SK-N-SH (cell line): Measurements from ENCODE around the gene RARB. TPM values are rescaled to one million over a fixed set of nuclear protein-coding genes. Genes with fewer than 3 reads are reported as not detected.
A peak's percentile ranks its signal among the peaks of the same experiment; 100 is the strongest.

Experiments
- CTCF ChIA-PET: fragments of 300-600, 350-600 bp; formaldehyde crosslinking; extraction: SDS; loops from one replicate; lab custom pipeline; 2021; lab: Yijun Ruan, JAX
- POLR2A ChIA-PET: fragments of 350-600 bp; sonication (Branson Sonifier 250); formaldehyde crosslinking; extraction: SDS; loops from one replicate; lab custom pipeline; 2020; ENCODE audit warnings: antibody characterized with exemption, inconsistent platforms; lab: Yijun Ruan, JAX
- DNase-seq: peaks from one replicate; pipeline ENCODE4 v3.0.0; 2012
- H2AFZ ChIP-seq: fragments of 200-600 bp; sonication (generic); 2 replicates; pipeline ENCODE4 v1.8.1; 2016; ENCODE audit warnings: antibody characterized with exemption, mild to moderate bottlenecking, low read depth
- H3F3A ChIP-seq: fragments of 200-600 bp; sonication (generic); replicated peaks from 2 replicates; pipeline ENCODE3; 2016; ENCODE audit warnings: antibody characterized with exemption, mild to moderate bottlenecking; ENCODE audit not compliant: insufficient read depth
- H3K27ac ChIP-seq, 2 experiments: fragments of 200-500 bp in 1 of 2; fragments of 200-600 bp in 1 of 2; sonication (Bioruptor generic) in 1 of 2; sonication (generic), shearing (Covaris generic) in 1 of 2; 2 replicates each; pipeline versions ENCODE4 v1.5.1 to v1.6.1; 2014 to 2016; ENCODE audit warnings: low read depth in 2 of 2, inconsistent platforms in 1 of 2, low read length in 1 of 2, mild to moderate bottlenecking in 1 of 2, mixed read lengths in 1 of 2
- H3K27me3 ChIP-seq: fragments of 200-600 bp; sonication (generic), shearing (Covaris generic); 2 replicates; pipeline ENCODE4 v1.6.1; 2016; ENCODE audit warnings: mixed run types; ENCODE audit not compliant: insufficient read depth
- H3K36me3 ChIP-seq, 2 experiments: fragments of 200-500 bp in 1 of 2; fragments of 200-600 bp in 1 of 2; sonication (Bioruptor generic) in 1 of 2; sonication (generic) in 1 of 2; replicated peaks in 1 of 2; 2 replicates each; pipeline versions ENCODE3 to v1.5.1; 2014 to 2016; ENCODE audit warnings: low read length in 1 of 2, mild to moderate bottlenecking in 1 of 2; ENCODE audit not compliant: insufficient read depth in 2 of 2, control insufficient read depth in 1 of 2
- H3K4me1 ChIP-seq, 2 experiments: fragments of 200-500 bp in 1 of 2; fragments of 200-600 bp in 1 of 2; sonication (Bioruptor generic) in 1 of 2; sonication (generic), shearing (Covaris generic) in 1 of 2; 2 replicates each; pipeline versions ENCODE4 v1.5.1 to v1.6.1; 2014 to 2016; ENCODE audit warnings: low read depth in 1 of 2, low read length in 1 of 2, mixed run types in 1 of 2; ENCODE audit not compliant: insufficient read depth in 2 of 2, control insufficient read depth in 1 of 2
- H3K4me2 ChIP-seq: fragments of 200-600 bp; sonication (generic), shearing (Covaris generic); 2 replicates; pipeline ENCODE4 v1.6.1; 2017; ENCODE audit warnings: mixed run types
- H3K4me3 ChIP-seq, 2 experiments: fragments of 200-500 bp in 1 of 2; fragments of 200-600 bp in 1 of 2; sonication (Bioruptor generic) in 1 of 2; sonication (generic), shearing (Covaris generic) in 1 of 2; 2 replicates each; pipeline versions ENCODE4 v1.5.1 to v1.8.1; 2014 to 2016; ENCODE audit warnings: low read depth in 2 of 2, inconsistent platforms in 1 of 2, low read length in 1 of 2, mild to moderate bottlenecking in 1 of 2, mixed read lengths in 1 of 2, moderate library complexity in 1 of 2
- H3K79me2 ChIP-seq: fragments of 200-600 bp; sonication (generic); 2 replicates; pipeline ENCODE4 v1.8.1; 2017; ENCODE audit warnings: mild to moderate bottlenecking; ENCODE audit not compliant: insufficient read depth
- H3K9ac ChIP-seq: fragments of 200-600 bp; sonication (generic); 2 replicates; pipeline ENCODE4 v1.6.1; 2017; ENCODE audit warnings: mixed run types
- H3K9me2 ChIP-seq: fragments of 200-600 bp; sonication (generic); 2 replicates; pipeline ENCODE4 v1.6.1; 2017; ENCODE audit warnings: mixed run types
- H3K9me3 ChIP-seq: fragments of 200-600 bp; sonication (generic); 2 replicates; pipeline ENCODE4 v1.6.1; 2017; ENCODE audit warnings: mixed run types, mild to moderate bottlenecking, moderate library complexity
- H4K20me1 ChIP-seq: fragments of 200-600 bp; sonication (generic); 2 replicates; pipeline ENCODE4 v1.6.1; 2017; ENCODE audit warnings: mild to moderate bottlenecking, mixed run types; ENCODE audit not compliant: insufficient read depth
- EP300 ChIP-seq, 2 experiments: IDR thresholded peaks; 2 replicates each; pipeline versions ENCODE4 v1.4.0 to v1.6.1; 2012; ENCODE audit warnings: borderline replicate concordance in 1 of 2, low read depth in 1 of 2, low read length in 1 of 2
- GABPA ChIP-seq: IDR thresholded peaks from 2 replicates; pipeline ENCODE4 v1.4.0; 2012; ENCODE audit warnings: low read depth, mild to moderate bottlenecking
- NRF1 ChIP-seq: IDR thresholded peaks from 2 replicates; pipeline ENCODE4 v1.6.1; 2012; ENCODE audit warnings: low read depth, mild to moderate bottlenecking, low read length
- RAD21 ChIP-seq: IDR thresholded peaks from 2 replicates; pipeline ENCODE4 v1.6.1; 2012; ENCODE audit warnings: mild to moderate bottlenecking, low read length
- RFX5 ChIP-seq: IDR thresholded peaks from 2 replicates; pipeline ENCODE4 v1.6.1; 2012; ENCODE audit warnings: mild to moderate bottlenecking, improper control_type of control experiment, low read length
- RXRA ChIP-seq: IDR thresholded peaks from 2 replicates; pipeline ENCODE4 v1.4.0; 2012; ENCODE audit warnings: low read depth, mild to moderate bottlenecking, borderline replicate concordance
- SMC3 ChIP-seq: IDR thresholded peaks from 2 replicates; pipeline ENCODE4 v1.6.1; 2012; ENCODE audit warnings: low read depth, low read length, improper control_type of control experiment
- TAF1 ChIP-seq: IDR thresholded peaks from 2 replicates; pipeline ENCODE4 v1.6.1; 2012; ENCODE audit warnings: low read depth, mild to moderate bottlenecking, low read length, moderate library complexity, borderline replicate concordance
- TCF12 ChIP-seq: IDR thresholded peaks from 2 replicates; pipeline ENCODE4 v1.4.0; 2012
- TEAD4 ChIP-seq: IDR thresholded peaks from 2 replicates; pipeline ENCODE4 v1.4.0; 2012; ENCODE audit warnings: mild to moderate bottlenecking, borderline replicate concordance; ENCODE audit not compliant: insufficient read depth
- WGBS: methylation state at CpG from one replicate; pipeline ENCODE4 v1.1.6; 2017; ENCODE audit warnings: low lambda C conversion rate; 5-methylcytosine and 5-hydroxymethylcytosine counted together
- polyA plus RNA-seq, 3 experiments: library from polyadenylated mRNA; depleted of rRNA; stranded (reverse); fragments of >200 nt; gene quantifications; 2 replicates each; pipeline ENCODE4 v1.2.3, GENCODE V29; 2012
- TF ChIP-seq, protein P1 (sequence below): IDR thresholded peaks from 2 replicates; pipeline ENCODE4 v1.6.1; 2012; ENCODE audit warnings: mild to moderate bottlenecking, low read depth, low read length, moderate library complexity
- TF ChIP-seq, protein P2 (sequence below): fragments of 200-600 bp; sonication (generic); IDR thresholded peaks from 2 replicates; pipeline ENCODE4 v1.6.1; 2017; ENCODE audit warnings: antibody characterized with exemption, mild to moderate bottlenecking, moderate library complexity
- TF ChIP-seq, protein P3 (sequence below): fragments of 150-350 bp; IDR thresholded peaks from 2 replicates; pipeline ENCODE4 v1.6.1; 2016; ENCODE audit warnings: mild to moderate bottlenecking, low read depth, low read length

RARB gene
- polyA plus RNA-seq, 1 of the 3 experiments (the other 2 are of a cell fraction): 10.7 TPM

DNA sequence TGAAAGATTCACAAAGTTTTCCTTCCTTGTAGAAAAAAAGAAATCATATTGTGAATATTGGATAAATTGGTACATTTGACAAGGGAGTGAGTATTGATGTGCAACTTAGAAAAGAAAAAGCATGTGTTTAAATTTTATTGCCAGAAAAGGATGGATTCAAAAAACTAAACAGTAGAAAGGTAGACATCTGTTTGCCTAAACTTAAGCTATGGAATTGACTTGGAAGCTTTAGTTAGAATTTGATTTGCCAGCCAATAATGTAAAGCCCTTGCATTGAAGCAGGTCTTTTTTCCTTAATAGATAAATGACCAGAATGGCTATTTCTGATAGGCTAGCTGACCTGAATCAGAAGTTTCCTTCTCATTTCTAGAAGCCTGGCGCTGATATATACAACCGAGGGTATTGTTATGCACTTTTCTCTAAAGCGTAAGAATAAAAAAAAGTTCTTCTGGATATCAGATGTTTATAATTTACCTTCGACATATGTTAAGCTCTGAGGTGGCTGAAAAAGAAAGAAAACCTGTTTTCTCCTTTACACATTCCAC, 4.2 kb downstream of the RARB start (continued):
- TF ChIP-seq, protein P1, sequence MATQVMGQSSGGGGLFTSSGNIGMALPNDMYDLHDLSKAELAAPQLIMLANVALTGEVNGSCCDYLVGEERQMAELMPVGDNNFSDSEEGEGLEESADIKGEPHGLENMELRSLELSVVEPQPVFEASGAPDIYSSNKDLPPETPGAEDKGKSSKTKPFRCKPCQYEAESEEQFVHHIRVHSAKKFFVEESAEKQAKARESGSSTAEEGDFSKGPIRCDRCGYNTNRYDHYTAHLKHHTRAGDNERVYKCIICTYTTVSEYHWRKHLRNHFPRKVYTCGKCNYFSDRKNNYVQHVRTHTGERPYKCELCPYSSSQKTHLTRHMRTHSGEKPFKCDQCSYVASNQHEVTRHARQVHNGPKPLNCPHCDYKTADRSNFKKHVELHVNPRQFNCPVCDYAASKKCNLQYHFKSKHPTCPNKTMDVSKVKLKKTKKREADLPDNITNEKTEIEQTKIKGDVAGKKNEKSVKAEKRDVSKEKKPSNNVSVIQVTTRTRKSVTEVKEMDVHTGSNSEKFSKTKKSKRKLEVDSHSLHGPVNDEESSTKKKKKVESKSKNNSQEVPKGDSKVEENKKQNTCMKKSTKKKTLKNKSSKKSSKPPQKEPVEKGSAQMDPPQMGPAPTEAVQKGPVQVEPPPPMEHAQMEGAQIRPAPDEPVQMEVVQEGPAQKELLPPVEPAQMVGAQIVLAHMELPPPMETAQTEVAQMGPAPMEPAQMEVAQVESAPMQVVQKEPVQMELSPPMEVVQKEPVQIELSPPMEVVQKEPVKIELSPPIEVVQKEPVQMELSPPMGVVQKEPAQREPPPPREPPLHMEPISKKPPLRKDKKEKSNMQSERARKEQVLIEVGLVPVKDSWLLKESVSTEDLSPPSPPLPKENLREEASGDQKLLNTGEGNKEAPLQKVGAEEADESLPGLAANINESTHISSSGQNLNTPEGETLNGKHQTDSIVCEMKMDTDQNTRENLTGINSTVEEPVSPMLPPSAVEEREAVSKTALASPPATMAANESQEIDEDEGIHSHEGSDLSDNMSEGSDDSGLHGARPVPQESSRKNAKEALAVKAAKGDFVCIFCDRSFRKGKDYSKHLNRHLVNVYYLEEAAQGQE: no peak
- TF ChIP-seq TAF1: no peak
- TF ChIP-seq RAD21: no peak
- no peak for TF ChIP-seq TCF12
- TF ChIP-seq TEAD4: no peak
- TF ChIP-seq, protein P2, sequence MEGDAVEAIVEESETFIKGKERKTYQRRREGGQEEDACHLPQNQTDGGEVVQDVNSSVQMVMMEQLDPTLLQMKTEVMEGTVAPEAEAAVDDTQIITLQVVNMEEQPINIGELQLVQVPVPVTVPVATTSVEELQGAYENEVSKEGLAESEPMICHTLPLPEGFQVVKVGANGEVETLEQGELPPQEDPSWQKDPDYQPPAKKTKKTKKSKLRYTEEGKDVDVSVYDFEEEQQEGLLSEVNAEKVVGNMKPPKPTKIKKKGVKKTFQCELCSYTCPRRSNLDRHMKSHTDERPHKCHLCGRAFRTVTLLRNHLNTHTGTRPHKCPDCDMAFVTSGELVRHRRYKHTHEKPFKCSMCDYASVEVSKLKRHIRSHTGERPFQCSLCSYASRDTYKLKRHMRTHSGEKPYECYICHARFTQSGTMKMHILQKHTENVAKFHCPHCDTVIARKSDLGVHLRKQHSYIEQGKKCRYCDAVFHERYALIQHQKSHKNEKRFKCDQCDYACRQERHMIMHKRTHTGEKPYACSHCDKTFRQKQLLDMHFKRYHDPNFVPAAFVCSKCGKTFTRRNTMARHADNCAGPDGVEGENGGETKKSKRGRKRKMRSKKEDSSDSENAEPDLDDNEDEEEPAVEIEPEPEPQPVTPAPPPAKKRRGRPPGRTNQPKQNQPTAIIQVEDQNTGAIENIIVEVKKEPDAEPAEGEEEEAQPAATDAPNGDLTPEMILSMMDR: no peak
- TF ChIP-seq EP300 (IDR thresholded peaks at IDR 0.05; ENCODE audit: borderline replicate concordance in 1 of 2, low read depth in 1 of 2, low read length in 1 of 2): no peak

DNA sequence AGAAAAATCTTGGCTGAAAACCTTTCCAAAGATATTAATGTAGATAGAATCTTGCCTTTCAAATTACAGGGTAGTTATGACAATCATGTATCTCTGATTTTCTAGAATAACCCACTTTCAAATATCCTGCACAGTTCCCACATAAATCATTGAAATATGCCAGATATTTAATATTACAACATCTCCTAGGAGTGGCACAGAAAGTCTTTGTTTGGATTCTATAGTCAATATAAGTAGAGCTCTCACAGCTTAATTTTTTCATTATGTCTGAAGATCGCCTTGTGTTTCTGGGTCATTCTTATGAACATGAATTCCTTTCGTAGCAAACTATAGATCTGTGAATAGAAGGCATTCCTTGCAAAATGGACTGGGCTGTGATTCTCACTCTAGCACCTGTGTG, 5.0 kb downstream of the RARB start:
- peaks cover 97% of the 10 kb centered on the region for H3K79me2 ChIP-seq
- H4K20me1 ChIP-seq: no peaks in the 10 kb centered on the region
- peaks cover 10% of the 10 kb centered on the region for H3F3A ChIP-seq
- no peak overlapping the region for H2AFZ ChIP-seq
- H3K9me2 ChIP-seq: no peaks in the 10 kb centered on the region
- H3K4me1 ChIP-seq: peaks cover 12 to 14% of the 10 kb centered on the region in 2 experiments; a peak in 2 of 4 replicates
- H3K4me2 ChIP-seq: peak overlapping the region; percentile 80
- 78% methylated on average over 2 of the region's 2 CpGs for whole genome bisulfite sequencing
- H3K9ac ChIP-seq: peak overlapping the region; percentile 37; the same call in 1 of the 2 replicates
- no peaks in the 10 kb centered on the region for H3K36me3 ChIP-seq
- DNase-seq: no peak
- peak overlapping the region; percentile 30 to 44; a peak in 3 of 4 replicates for H3K27ac ChIP-seq
- no peaks in the 10 kb centered on the region for H3K9me3 ChIP-seq
- CTCF ChIA-PET: interaction anchor here (1.5 to 3.9 kb wide), 2 partner anchors 13 to 161 kb away, joined by 5 to 19 read pairs; no protein-coding TSS in a partner anchor
- no peaks in the 10 kb centered on the region for H3K27me3 ChIP-seq
- POLR2A ChIA-PET: no interaction called here
- H3K4me3 ChIP-seq: no peak overlapping the region
- no peak for TF ChIP-seq RFX5
- no peak for TF ChIP-seq EP300 (IDR thresholded peaks at IDR 0.05; ENCODE audit: borderline replicate concordance in 1 of 2, low read depth in 1 of 2, low read length in 1 of 2)
- TF ChIP-seq RAD21: no peak
- no peak for TF ChIP-seq SMC3
- TF ChIP-seq RXRA: no peak
- no peak for TF ChIP-seq TCF12
- TF ChIP-seq, protein P3, sequence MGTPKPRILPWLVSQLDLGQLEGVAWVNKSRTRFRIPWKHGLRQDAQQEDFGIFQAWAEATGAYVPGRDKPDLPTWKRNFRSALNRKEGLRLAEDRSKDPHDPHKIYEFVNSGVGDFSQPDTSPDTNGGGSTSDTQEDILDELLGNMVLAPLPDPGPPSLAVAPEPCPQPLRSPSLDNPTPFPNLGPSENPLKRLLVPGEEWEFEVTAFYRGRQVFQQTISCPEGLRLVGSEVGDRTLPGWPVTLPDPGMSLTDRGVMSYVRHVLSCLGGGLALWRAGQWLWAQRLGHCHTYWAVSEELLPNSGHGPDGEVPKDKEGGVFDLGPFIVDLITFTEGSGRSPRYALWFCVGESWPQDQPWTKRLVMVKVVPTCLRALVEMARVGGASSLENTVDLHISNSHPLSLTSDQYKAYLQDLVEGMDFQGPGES: no peak
- TF ChIP-seq GABPA: no peak
- no peak for TF ChIP-seq NRF1
- TF ChIP-seq, protein P2: no peak
- TF ChIP-seq, protein P1: no peak
